ENCODE results near the gene TRPM2. TPM values are rescaled to one million over a fixed set of nuclear protein-coding genes. Genes with fewer than 3 reads are reported as not detected.

TRPM2 gene
- total and polyA plus RNA-seq, 2 donors (not counting 3 experiments of a cell fraction or from before 2014, with no cell fraction given) = not detected

- TF ChIP-seq, protein P1, sequence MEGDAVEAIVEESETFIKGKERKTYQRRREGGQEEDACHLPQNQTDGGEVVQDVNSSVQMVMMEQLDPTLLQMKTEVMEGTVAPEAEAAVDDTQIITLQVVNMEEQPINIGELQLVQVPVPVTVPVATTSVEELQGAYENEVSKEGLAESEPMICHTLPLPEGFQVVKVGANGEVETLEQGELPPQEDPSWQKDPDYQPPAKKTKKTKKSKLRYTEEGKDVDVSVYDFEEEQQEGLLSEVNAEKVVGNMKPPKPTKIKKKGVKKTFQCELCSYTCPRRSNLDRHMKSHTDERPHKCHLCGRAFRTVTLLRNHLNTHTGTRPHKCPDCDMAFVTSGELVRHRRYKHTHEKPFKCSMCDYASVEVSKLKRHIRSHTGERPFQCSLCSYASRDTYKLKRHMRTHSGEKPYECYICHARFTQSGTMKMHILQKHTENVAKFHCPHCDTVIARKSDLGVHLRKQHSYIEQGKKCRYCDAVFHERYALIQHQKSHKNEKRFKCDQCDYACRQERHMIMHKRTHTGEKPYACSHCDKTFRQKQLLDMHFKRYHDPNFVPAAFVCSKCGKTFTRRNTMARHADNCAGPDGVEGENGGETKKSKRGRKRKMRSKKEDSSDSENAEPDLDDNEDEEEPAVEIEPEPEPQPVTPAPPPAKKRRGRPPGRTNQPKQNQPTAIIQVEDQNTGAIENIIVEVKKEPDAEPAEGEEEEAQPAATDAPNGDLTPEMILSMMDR (IDR thresholded peaks at IDR 0.05; ENCODE audit: extremely low read depth in 1 of 2, insufficient read depth in 1 of 2, low read depth in 1 of 2, low read length in 2 of 2) = no peak
- TF ChIP-seq EZH2 (IDR thresholded peaks at IDR 0.05; ENCODE audit: borderline replicate concordance, low read depth, low read length, severe bottlenecking) (no peak), FOS (IDR thresholded peaks at IDR 0.05; ENCODE audit: borderline replicate concordance, insufficient read depth, low read length) (no peak), JUN (IDR thresholded peaks at IDR 0.05; ENCODE audit: borderline replicate concordance, insufficient read depth, insufficient read length, low read depth) (no peak), POLR2A (IDR thresholded peaks at IDR 0.05; ENCODE audit: low read depth, low read length) (no peak), MYC (IDR thresholded peaks at IDR 0.05; ENCODE audit: low read depth, low read length) (no peak), GATA2 (IDR thresholded peaks at IDR 0.05; ENCODE audit: insufficient read depth, insufficient read length, low read depth, low read length) (no peak), POLR2AphosphoS5 (IDR thresholded peaks at IDR 0.05; ENCODE audit: insufficient read depth, low read depth, low read length) (no peak)
- TF ChIP-seq, protein P2, sequence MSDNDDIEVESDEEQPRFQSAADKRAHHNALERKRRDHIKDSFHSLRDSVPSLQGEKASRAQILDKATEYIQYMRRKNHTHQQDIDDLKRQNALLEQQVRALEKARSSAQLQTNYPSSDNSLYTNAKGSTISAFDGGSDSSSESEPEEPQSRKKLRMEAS (IDR thresholded peaks at IDR 0.05; ENCODE audit: insufficient read depth, insufficient read length) = no peak
- no peaks in the 10 kb centered on the region for H3K4me1 ChIP-seq (ENCODE audit: control insufficient read depth, extremely low read depth, insufficient read depth, low read length)
- H3K4me2 ChIP-seq (ENCODE audit: insufficient read depth, low read length) = no peak overlapping the region
- no TSS peak for BruUV-seq (replicated peaks)
- H3K9ac ChIP-seq (replicated peaks; ENCODE audit: extremely low read depth, insufficient read depth, low read length) = no peak overlapping the region
- no peaks in the 10 kb centered on the region for H3K9me3 ChIP-seq (replicated peaks; ENCODE audit: control insufficient read depth, insufficient read depth, low read length)
- DNase-seq (ENCODE audit: low read depth, low spot score) (no peak), FAIRE-seq (no peak)
- no peak overlapping the region for H2AFZ ChIP-seq (ENCODE audit: low read depth, low read length)
- H4K20me1 ChIP-seq (replicated peaks; ENCODE audit: control insufficient read depth, extremely low read depth, insufficient read depth, low read length) = no peaks in the 10 kb centered on the region
- H3K27ac ChIP-seq (ENCODE audit: insufficient read depth, low read depth, low read length) = no peak overlapping the region
- intact Hi-C loops (cut with micrococcal nuclease) = no loop called here
- no peaks in the 10 kb centered on the region for H3K36me3 ChIP-seq (ENCODE audit: control insufficient read depth in 2 of 2, extremely low read depth in 1 of 2, insufficient read depth in 2 of 2, low read length in 2 of 2)
- POLR2A ChIA-PET = no interaction called here
- peaks cover 0 to 4% of the 10 kb centered on the region in 2 experiments for H3K27me3 ChIP-seq (ENCODE audit: control insufficient read depth in 2 of 2, insufficient read depth in 2 of 2, low read length in 2 of 2)
- H3K79me2 ChIP-seq (ENCODE audit: control insufficient read depth, insufficient read depth, low read length) = no peaks in the 10 kb centered on the region
- CTCF ChIA-PET = no interaction called here
- no peak overlapping the region for H3K4me3 ChIP-seq (replicated peaks in 1 of 3; ENCODE audit: insufficient read depth in 1 of 3, low read depth in 1 of 3, low read length in 3 of 3)
- no peaks in the 10 kb centered on the region for H3K9me1 ChIP-seq (replicated peaks; ENCODE audit: control insufficient read depth, extremely low read depth, insufficient read depth, low read length)
- dilution Hi-C loops (cut with MboI; ENCODE audit: extremely low pct_ligation_motif_present, low sequenced_read_pairs) = no loop called here
Observed at GRCh38 chr21:44364151-44365053, 11.0 kb downstream of the TRPM2 start.

Data from endothelial cell of umbilical vein (primary cell).